GM20000 (cell line): ENCODE measurements around the gene C9orf85.

Experiments
- DNase-seq: peaks from one replicate; pipeline ENCODE4 v3.0.0; 2012; ENCODE audit warnings: low spot score
- CTCF ChIP-seq: IDR thresholded peaks from 2 replicates; pipeline ENCODE4 v1.5.1; 2012; ENCODE audit warnings: mild to moderate bottlenecking, control low read depth; ENCODE audit errors: extremely low read depth, missing control alignments

The C9orf85 gene

GRCh38 chr9:71968541-71969090, 57.2 kb downstream of the C9orf85 start:
- DNase-seq = no peak
- TF ChIP-seq CTCF = no peak

DNA sequence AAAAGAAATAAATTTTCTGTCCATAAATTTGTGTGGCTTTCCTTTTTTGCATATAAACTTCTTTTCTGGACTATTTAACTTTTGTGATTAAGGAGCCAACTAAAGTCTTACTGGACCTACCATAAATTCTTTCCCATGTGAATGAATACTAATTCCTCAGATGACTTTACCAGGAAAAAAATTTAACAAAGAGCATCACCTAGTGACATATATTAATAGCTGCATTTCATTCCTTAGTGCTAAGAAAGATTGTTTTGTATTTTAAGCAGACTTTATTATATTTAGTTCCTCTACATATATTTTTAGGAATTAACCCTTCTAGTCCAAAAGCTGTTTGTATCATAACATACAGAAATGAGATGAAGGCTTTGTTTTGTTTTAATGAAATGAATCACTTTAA, 64.4 kb downstream of the C9orf85 start:
- DNase-seq = no peak
- TF ChIP-seq CTCF = no peak

DNA sequence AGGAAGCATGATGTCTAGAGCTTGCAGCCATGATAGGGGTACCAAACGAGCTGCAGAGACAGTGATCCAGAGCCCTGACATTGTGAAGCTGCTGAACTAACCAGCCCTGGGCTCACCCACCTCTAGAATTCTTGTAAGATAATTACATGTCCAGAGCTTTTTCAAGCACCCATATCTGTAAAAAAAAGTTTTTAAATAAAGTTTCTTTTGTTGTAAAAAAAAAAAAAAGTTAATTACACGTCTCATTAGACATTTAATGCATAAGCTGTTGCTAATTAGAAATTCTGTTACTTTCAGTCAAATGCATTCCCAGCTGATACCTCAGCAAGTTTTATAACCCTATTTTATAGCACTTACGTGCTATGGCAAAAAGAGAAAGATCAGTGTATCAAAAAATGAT, 65.6 kb downstream of the C9orf85 start:
- no peak for TF ChIP-seq CTCF
- DNase-seq = no peak

DNA sequence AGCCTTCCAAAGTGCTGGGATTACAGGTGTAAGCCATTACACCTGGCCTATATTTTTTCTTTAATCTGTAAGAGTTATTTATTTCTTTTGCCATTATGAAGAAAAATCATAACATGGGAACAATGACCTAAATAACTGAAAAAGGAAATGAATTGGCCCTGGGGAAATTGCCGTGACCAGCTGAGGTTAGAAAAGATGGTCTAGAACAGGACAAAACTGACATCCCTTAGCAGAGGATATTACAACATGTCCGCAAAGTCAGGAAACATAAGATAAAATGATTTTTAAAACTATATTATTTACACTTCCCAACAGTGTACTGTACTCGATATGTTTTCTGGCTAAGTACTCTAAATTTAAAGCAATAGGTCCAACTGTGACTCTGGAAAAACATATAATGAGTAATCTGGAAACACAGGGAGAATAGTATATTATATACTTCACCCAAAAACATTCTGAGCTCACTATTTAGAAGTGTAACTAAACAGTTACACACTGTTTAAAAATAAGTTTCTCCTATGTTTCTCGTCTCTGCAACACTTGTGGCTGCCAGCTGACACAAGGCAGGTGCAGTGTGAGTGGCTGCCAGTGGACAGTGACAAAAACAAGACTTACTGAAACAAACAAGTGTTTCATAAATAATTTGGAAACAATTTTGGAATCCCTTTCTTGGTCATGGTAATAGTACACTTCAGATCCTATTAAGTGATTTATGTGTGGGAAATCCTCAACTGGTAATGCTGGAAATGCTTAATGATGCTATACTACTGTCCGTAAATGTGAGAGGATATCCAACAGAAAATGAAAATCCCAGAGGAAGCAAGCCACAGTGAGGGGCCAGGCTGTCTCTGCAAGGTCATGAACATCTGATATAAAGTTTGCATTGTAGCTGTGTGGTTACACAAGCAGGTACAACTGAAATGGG, 69.1 kb downstream of the C9orf85 start:
- no peak for TF ChIP-seq CTCF

DNA sequence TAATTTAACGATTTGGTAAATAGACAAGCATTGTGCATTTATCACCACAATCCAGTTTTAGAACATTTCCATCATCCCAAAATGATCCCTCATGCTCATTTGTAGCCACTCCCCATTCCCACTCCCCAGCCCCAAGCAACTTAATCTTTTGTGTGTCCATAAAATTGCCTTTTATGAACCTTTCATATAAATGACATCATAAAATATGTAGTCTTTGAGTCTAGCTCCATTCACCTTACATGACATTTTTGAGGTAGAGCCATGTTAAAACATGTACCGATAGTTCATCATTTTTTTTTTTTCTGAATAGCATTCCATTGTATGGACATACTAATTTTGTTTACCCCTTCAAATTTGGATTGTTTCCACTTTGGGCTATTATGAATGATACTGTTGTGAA, 70.5 kb downstream of the C9orf85 start:
- no peak for TF ChIP-seq CTCF
- DNase-seq = no peak

More for the DNA sequence above, 69.1 kb downstream of the C9orf85 start:
- no peak for DNase-seq

- TF ChIP-seq CTCF = no peak
- no peak for DNase-seq
Observed at GRCh38 chr9:71984403-71984802, 73.0 kb downstream of the C9orf85 start.

- DNase-seq = no peak
- TF ChIP-seq CTCF = no peak
Observed at GRCh38 chr9:71984831-71985281, 73.4 kb downstream of the C9orf85 start.
